ENCODE measurements around the gene CSMD2.

DNA sequence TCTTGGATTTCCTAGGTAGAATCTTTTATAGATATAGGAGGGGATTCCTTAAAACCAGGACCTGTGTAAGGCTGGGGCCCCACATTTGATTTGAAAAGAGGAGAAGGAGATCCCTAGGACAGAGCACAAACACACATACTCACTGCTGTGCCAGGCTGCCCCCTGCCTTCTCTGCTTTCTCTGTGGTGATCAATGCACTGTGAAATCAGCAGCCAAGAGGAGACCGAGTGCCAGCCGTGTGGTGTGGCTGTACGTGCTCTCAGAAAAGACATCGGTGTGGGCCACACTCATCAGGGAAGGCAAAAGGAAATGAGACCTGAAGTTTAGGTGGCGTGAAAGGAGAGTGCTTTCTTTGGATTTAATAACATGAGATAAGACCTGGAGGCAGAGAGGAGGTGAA lies 498.4 kb downstream of the CSMD2 start:
- TF ChIP-seq CTCF (IDR thresholded peaks at IDR 0.05; ENCODE audit: insufficient read depth, low read length, poor library complexity, severe bottlenecking) (no peak), EZH2phosphoT487 (conservative IDR thresholded peaks at IDR 0.05; ENCODE audit: low read length) (no peak)
